HG03575 (cell line): Measurements from ENCODE around the gene IPO13.

Source experiments
- ATAC-seq: cut with Tn5 transposase; IDR thresholded peaks from one replicate; pipeline ENCODE4 v1.9.1; 2021; ENCODE audit not compliant: unreplicated experiment, insufficient number of reproducible peaks, low FRiP score; ENCODE audit errors: extremely low read depth

Gene IPO13

DNA sequence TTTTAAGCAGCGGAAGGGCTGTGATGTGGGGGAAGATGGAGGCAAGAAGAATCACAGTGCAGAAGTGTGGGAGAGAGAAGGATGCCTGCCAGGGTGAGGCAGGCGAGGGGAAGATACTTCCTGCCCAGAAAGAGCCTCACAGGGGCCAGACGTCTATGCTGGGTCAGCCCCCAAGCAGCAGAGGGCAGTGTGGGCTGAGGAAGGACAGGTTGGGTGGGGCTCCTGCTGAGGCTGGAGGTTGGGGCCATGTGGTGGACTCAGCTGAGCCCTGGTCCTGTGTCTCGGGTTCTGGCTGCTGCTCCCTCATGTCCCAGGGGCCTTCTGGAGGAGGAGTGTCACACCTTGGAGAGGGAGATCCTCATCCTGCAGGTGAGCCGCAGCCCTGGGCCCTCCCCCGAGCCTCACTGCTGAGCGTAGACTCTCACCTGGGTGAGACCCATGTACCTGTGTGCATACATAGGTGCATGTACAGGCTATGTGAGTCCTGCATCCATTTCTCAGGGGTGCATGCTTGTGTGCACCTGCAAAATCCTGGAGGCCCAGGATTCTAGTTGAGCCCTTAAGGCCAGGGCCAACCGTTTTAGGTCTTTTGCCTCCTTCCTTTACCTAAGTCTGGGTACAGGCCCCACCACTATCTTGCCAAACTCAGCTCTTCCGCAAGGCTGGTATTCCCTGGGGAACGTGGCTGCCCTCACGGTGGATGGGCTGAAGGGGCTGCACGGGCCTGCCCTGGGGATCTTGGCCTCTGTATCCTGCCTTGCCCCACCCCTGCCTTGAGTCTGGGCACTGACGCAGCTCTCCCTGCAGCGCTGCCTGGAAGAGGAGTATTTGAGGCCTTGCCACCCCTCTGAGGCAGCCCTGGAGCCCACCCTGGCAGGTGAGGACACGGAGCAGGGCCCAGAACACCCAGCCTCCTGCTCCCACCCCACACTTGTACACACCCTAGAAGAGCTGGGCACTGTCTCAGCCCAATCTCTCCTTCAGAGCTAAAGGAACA, 48.3 kb downstream of the IPO13 start:
- ATAC-seq: no peak

- ATAC-seq: no peak
Measured at GRCh38 chr1:43995984-43996732, 49.4 kb downstream of the IPO13 start.

DNA sequence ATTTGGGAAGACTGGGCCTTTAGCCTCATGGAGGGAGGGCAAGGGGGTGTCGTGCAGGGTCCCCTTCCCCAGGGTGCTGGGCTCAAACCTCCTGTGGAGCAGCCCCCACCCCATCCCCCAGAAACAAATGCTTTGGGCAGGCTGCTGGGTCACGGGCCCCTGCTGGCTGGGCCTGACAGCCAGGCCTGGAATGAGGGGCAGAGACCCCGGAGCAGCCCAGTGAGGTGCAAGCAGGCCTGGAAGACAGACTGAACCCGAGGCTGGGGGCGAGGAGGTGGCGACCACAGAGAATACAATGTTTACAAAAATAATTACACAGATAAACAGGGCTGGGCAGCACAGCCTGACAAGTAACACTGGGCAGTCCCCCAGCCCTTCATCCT, 50.0 kb downstream of the IPO13 start:
- ATAC-seq: no peak

DNA sequence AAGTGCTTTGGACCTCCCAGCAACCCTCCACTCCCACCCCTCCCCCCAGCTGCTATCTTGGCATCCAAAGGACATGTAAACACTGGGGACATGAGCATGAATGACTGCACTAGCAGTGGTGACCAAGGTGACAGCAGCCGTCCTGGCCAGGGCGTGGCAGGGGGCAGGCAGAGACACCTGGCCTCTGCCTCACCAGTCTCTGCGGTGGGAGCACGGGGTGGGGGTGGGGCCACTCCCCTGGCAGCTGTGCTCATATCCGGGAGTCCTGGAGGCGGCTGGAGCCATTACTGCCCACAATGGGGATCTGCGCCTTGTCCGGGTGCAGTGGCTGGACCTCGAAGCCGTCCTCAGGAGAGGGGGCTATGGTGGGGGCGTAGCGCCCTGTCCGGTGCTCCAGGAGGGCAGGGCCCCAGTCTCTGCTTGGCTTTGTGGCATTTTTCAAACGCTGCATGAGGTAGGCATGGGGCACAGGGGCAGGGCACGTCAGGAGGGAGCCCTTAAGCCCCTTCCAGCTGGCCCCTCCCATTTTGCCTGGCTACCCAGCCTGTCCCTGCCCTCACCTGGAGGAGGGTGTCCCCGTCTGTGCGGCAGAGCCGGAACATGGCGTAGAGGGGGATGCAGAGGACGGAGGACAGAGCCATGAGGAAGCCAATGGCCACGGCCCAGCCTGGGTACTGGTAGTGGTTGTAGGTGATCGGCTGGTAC, 50.7 kb downstream of the IPO13 start:
- ATAC-seq: no peak

- no peak for ATAC-seq
Measured at GRCh38 chr1:43998000-43998378, 51.2 kb downstream of the IPO13 start.

- no peak for ATAC-seq
Measured at GRCh38 chr1:43999455-43999854, 52.7 kb downstream of the IPO13 start.

DNA sequence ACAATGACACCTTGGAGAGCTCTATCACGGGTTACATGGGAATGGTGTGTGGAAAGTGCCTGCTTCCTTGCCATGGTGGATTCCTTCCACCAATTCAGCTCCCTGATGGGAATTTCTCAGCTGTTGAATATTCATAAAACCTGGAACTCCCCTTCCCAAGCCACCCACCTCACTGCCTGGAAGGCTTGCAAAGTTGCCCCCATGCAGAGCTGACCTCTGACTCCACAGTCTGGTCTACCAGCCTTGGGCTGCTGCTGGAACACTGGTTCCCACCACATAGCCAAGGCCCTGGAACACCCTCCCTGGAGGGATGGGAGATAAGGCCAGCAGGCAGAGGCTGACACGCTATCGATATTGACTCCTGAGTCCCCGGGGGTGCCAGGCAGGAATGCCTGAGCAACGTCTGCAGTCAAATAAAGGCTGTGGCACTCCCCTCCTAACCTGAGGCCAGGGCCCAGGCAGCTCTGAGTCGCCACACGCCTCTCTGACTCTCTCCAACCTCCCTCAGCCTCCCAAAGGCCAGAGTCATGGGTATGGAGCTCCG, 53.4 kb downstream of the IPO13 start:
- ATAC-seq: no peak

DNA sequence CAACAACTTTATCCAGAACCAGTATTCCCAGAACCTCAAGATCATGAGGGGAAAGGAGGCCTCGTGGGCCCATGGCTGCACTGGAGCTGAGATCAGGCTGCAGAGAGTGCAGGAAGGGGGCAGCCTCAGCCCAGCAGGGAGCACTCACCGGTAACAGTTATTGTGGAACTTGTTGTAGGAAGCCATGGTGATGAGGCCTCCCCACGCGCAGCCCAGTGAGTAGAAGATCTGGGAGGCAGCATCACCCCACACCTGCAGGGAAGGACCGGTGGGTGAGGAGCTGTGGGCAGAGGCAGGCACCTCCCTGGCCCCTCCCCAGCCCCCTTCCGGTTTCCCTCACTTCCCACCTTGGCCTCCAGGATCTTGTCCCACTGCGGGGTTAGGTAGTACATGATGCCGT, 55.4 kb downstream of the IPO13 start:
- no peak for ATAC-seq

DNA sequence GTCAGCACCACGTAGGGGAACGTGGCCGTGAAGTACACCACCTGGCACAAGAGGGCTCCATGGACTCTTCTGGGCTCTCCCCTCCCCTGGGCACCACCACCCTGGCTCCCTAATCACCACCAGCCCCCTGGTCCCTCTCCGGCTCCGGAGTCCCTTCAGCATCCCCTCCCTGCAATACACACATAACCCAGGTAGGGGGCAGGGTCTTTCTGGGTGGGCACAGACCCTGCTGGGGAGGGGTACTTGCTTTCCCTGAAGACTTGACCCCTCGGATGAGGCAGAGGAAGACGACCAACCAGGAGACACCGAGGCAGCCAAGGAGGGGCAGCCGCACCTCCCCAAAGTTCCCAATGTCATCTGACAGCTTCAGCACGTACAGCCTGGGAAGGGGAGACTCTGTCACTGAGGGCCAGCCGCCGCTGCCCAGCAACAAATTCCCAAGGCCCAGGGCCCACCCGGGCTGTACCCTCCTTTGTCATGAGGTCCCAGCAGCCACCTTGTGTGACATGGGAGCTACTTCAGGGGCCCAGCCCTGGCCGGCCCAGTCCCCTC, 55.9 kb downstream of the IPO13 start:
- no peak for ATAC-seq

- no peak for ATAC-seq
Measured at GRCh38 chr1:44008259-44008658, 61.5 kb downstream of the IPO13 start.

- no peak for ATAC-seq
Measured at GRCh38 chr1:44010935-44011471, 64.3 kb downstream of the IPO13 start.

DNA sequence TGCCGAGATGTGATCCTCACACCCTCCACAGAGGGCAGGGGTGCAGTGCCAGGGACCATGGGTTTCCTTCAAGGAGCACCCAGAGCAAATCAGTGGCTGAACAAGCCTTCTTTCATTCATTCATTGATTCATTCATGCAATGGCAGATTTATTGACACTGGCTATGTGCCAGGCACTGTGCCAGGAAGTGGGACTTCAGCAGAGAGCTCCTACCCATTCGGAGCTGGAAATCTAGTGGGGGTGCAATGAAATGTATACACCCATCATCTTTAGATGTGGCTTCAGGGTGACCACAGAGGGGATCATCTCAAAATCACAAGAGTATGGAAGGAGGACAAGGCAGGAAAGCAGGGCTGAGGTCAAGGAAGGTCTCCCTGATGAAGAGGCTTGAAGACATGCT, 65.7 kb downstream of the IPO13 start:
- no peak for ATAC-seq

GRCh38 chr1:44012941-44013609, 66.3 kb downstream of the IPO13 start:
- ATAC-seq: no peak

- no peak for ATAC-seq
Measured at GRCh38 chr1:44013949-44014348, 67.2 kb downstream of the IPO13 start.

GRCh38 chr1:44014365-44015104, 67.8 kb downstream of the IPO13 start:
- no peak for ATAC-seq

- ATAC-seq: no peak
Measured at GRCh38 chr1:44015206-44015605, 68.5 kb downstream of the IPO13 start.

GRCh38 chr1:44016041-44016889, 69.5 kb downstream of the IPO13 start:
- no peak for ATAC-seq
